Endothelial cell of umbilical vein (primary cell): ENCODE measurements around the gene CD46. TPM values are rescaled to one million over a fixed set of nuclear protein-coding genes. Genes with fewer than 3 reads are reported as not detected.

Source experiments
- BruUV-seq: library from RNA; stranded (reverse); fragments of 400-500 nt; replicated peaks from 2 replicates; lab custom pipeline; 2021; lab: Mats Ljungman, UMichigan
- CTCF ChIA-PET: fragments of 300-600, 350-600 bp; sonication (Branson Sonifier 250); formaldehyde crosslinking; loops from one replicate; lab custom pipeline; 2021; ENCODE audit warnings: antibody characterized with exemption, inconsistent platforms; lab: Charles Lee
- POLR2A ChIA-PET: fragments of 300-600, 350-600 bp; sonication (Branson Sonifier 250); formaldehyde crosslinking; loops from one replicate; lab custom pipeline; 2021; ENCODE audit warnings: antibody characterized with exemption, inconsistent platforms; lab: Charles Lee
- DNase-seq: peaks from one replicate; pipeline ENCODE4 v3.0.0-alpha.2; 2011; ENCODE audit warnings: low read depth, low spot score
- FAIRE-seq: peaks from 2 replicates; lab custom pipeline; 2011; peaks lifted over from hg19 to GRCh38; lab: Jason Lieb, UNC
- H2AFZ ChIP-seq: 2 replicates; pipeline ENCODE4 v1.6.0; 2012; ENCODE audit warnings: low read depth, low read length, control low read depth, inconsistent platforms
- H3K27ac ChIP-seq: 2 replicates; pipeline ENCODE4 v1.5.1; 2011; ENCODE audit warnings: low read depth, mild to moderate bottlenecking, control low read depth, low read length, moderate library complexity; ENCODE audit not compliant: insufficient read depth
- H3K27me3 ChIP-seq, 2 experiments: 2 replicates each; pipeline versions ENCODE4 v1.6.0 to v1.6.1; 2011; ENCODE audit warnings: low read length in 2 of 2, mixed read lengths in 1 of 2; ENCODE audit not compliant: control insufficient read depth in 2 of 2, insufficient read depth in 2 of 2
- H3K36me3 ChIP-seq, 2 experiments: 2 replicates in 1 of 2; 3 replicates in 1 of 2; pipeline ENCODE4 v1.5.1; 2011; ENCODE audit warnings: low read length in 2 of 2, mild to moderate bottlenecking in 1 of 2, moderate library complexity in 1 of 2; ENCODE audit not compliant: control insufficient read depth in 2 of 2, insufficient read depth in 2 of 2; ENCODE audit errors: extremely low read depth in 1 of 2
- H3K4me1 ChIP-seq: 3 replicates; pipeline ENCODE4 v1.5.1; 2011; ENCODE audit warnings: mild to moderate bottlenecking, low read length; ENCODE audit not compliant: control insufficient read depth, insufficient read depth; ENCODE audit errors: extremely low read depth
- H3K4me2 ChIP-seq: 2 replicates; pipeline ENCODE4 v1.6.1; 2011; ENCODE audit warnings: low read length, control low read depth, mixed read lengths; ENCODE audit not compliant: insufficient read depth
- H3K4me3 ChIP-seq, 3 experiments: fragments of 200-600 bp in 1 of 3; sonication (generic), shearing (Covaris generic) in 1 of 3; replicated peaks in 1 of 3; 2 replicates each; pipeline ENCODE4 v1.5.1; 2011 to 2016; ENCODE audit warnings: control low read depth in 3 of 3, low read length in 3 of 3, mild to moderate bottlenecking in 2 of 3, inconsistent platforms in 1 of 3, low read depth in 1 of 3, moderate library complexity in 1 of 3; ENCODE audit not compliant: insufficient read depth in 1 of 3
- H3K79me2 ChIP-seq: 2 replicates; pipeline ENCODE4 v1.6.0; 2012; ENCODE audit warnings: low read length, inconsistent platforms; ENCODE audit not compliant: control insufficient read depth, insufficient read depth
- H3K9ac ChIP-seq: replicated peaks from 2 replicates; pipeline ENCODE3; 2011; ENCODE audit warnings: low read length, control low read depth; ENCODE audit not compliant: insufficient read depth; ENCODE audit errors: extremely low read depth
- H3K9me1 ChIP-seq: replicated peaks from 3 replicates; pipeline ENCODE4 v1.6.0; 2011; ENCODE audit warnings: mild to moderate bottlenecking, low read length; ENCODE audit not compliant: control insufficient read depth, insufficient read depth; ENCODE audit errors: extremely low read depth
- H3K9me3 ChIP-seq: replicated peaks from 2 replicates; pipeline ENCODE4 v1.5.1; 2012; ENCODE audit warnings: low read length, inconsistent platforms; ENCODE audit not compliant: control insufficient read depth, insufficient read depth
- H4K20me1 ChIP-seq: replicated peaks from 2 replicates; pipeline ENCODE3; 2011; ENCODE audit warnings: mild to moderate bottlenecking, low read length; ENCODE audit not compliant: control insufficient read depth, insufficient read depth; ENCODE audit errors: extremely low read depth
- EZH2 ChIP-seq: IDR thresholded peaks from 2 replicates; pipeline ENCODE4 v1.6.1; 2012; ENCODE audit warnings: borderline replicate concordance, low read depth, mild to moderate bottlenecking, moderate library complexity, low read length, inconsistent platforms; ENCODE audit not compliant: severe bottlenecking
- FOS ChIP-seq: IDR thresholded peaks from 2 replicates; pipeline ENCODE4 v1.6.1; 2011; ENCODE audit warnings: mild to moderate bottlenecking, low read length, moderate library complexity, borderline replicate concordance; ENCODE audit not compliant: insufficient read depth
- GATA2 ChIP-seq: IDR thresholded peaks from 2 replicates; pipeline ENCODE4 v1.7.0; 2011; ENCODE audit warnings: low read depth, mild to moderate bottlenecking, moderate library complexity, mixed read lengths, low read length; ENCODE audit not compliant: insufficient read length, insufficient read depth
- JUN ChIP-seq: IDR thresholded peaks from 2 replicates; pipeline ENCODE4 v1.6.1; 2011; ENCODE audit warnings: borderline replicate concordance, low read depth; ENCODE audit not compliant: insufficient read length, insufficient read depth
- MAX ChIP-seq: IDR thresholded peaks from 2 replicates; pipeline ENCODE4 v1.6.1; 2011; ENCODE audit not compliant: insufficient read depth, insufficient read length
- MYC ChIP-seq: IDR thresholded peaks from one replicate; pipeline ENCODE4 v1.6.1; 2011; ENCODE audit warnings: mild to moderate bottlenecking, low read depth, low read length
- POLR2A ChIP-seq: IDR thresholded peaks from 2 replicates; pipeline ENCODE4 v1.6.1; 2012; ENCODE audit warnings: low read depth, mild to moderate bottlenecking, control low read depth, low read length
- POLR2AphosphoS5 ChIP-seq: IDR thresholded peaks from 2 replicates; pipeline ENCODE4 v1.6.1; 2012; ENCODE audit warnings: low read depth, mild to moderate bottlenecking, control low read depth, low read length, moderate library complexity; ENCODE audit not compliant: insufficient read depth
- dilution Hi-C: fragments of 300-500 bp; cut with MboI; formaldehyde crosslinking; loops from one replicate; pipeline ENCODE4 v1.15.0; 2019; ENCODE audit warnings: low sequenced_read_pairs; ENCODE audit not compliant: extremely low pct_ligation_motif_present
- intact Hi-C: fragments of 100-400 bp; cut with micrococcal nuclease; formaldehyde crosslinking; loops from one replicate; pipeline ENCODE4 v1.10.0; 2022
- polyA plus RNA-seq, 4 experiments: library from polyadenylated mRNA; depleted of rRNA in 3 of 4; stranded (reverse) in 3 of 4; unstranded in 1 of 4; fragments of >200 nt; gene quantifications; 2 replicates each; pipeline versions ENCODE4 v1.2.1 to v1.2.3, GENCODE V29; 2011 to 2012; ENCODE audit warnings: missing spikeins in 1 of 4
- total RNA-seq: library from RNA; stranded (reverse); gene quantifications from 2 replicates; pipeline ENCODE4 v1.2.3, GENCODE V29; 2021
- TF ChIP-seq, protein P1 (sequence below), 2 donors: IDR thresholded peaks; 1 replicate in 1 of 2; 2 replicates in 1 of 2; pipeline ENCODE4 v1.5.1; 2011; ENCODE audit warnings: low read length in 2 of 2, mild to moderate bottlenecking in 2 of 2, moderate library complexity in 2 of 2, control low read depth in 1 of 2, inconsistent platforms in 1 of 2, low read depth in 1 of 2; ENCODE audit not compliant: insufficient read depth in 1 of 2; ENCODE audit errors: extremely low read depth in 1 of 2

Gene CD46
- total and polyA plus RNA-seq, 2 donors (not counting 3 experiments of a cell fraction or from before 2014, with no cell fraction given), result 134 to 256 TPM

GRCh38 chr1:207713529-207713928, 38.3 kb upstream of the CD46 start:
- Histone ChIP-seq H3K79me2 (no peaks in the 10 kb centered on the region), H3K4me2 (no peak overlapping the region), H2AFZ (no peak overlapping the region), H3K9me1 (no peaks in the 10 kb centered on the region), H3K36me3 (no peaks in the 10 kb centered on the region), H3K4me3 (no peak overlapping the region), H3K9ac (no peak overlapping the region), H3K4me1 (no peaks in the 10 kb centered on the region), H3K9me3 (no peaks in the 10 kb centered on the region), H3K27ac (no peak overlapping the region), H3K27me3 (peaks cover 0 to 2% of the 10 kb centered on the region in 2 experiments), H4K20me1 (no peaks in the 10 kb centered on the region)
- dilution Hi-C loops, result no loop called here
- FAIRE-seq (no peak), DNase-seq (no peak)
- POLR2A ChIA-PET, result no interaction called here
- CTCF ChIA-PET, result interaction anchor here (2.9 kb wide), 1 partner anchor 84 kb away, joined by 18 read pairs; no protein-coding TSS in a partner anchor
- intact Hi-C loops, result no loop called here
- no TSS peak for BruUV-seq
- no peak for TF ChIP-seq JUN
- no peak for TF ChIP-seq FOS
- no peak for TF ChIP-seq MAX
- TF ChIP-seq, protein P1, sequence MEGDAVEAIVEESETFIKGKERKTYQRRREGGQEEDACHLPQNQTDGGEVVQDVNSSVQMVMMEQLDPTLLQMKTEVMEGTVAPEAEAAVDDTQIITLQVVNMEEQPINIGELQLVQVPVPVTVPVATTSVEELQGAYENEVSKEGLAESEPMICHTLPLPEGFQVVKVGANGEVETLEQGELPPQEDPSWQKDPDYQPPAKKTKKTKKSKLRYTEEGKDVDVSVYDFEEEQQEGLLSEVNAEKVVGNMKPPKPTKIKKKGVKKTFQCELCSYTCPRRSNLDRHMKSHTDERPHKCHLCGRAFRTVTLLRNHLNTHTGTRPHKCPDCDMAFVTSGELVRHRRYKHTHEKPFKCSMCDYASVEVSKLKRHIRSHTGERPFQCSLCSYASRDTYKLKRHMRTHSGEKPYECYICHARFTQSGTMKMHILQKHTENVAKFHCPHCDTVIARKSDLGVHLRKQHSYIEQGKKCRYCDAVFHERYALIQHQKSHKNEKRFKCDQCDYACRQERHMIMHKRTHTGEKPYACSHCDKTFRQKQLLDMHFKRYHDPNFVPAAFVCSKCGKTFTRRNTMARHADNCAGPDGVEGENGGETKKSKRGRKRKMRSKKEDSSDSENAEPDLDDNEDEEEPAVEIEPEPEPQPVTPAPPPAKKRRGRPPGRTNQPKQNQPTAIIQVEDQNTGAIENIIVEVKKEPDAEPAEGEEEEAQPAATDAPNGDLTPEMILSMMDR (IDR thresholded peaks at IDR 0.05; ENCODE audit: extremely low read depth in 1 of 2, insufficient read depth in 1 of 2, low read depth in 1 of 2, low read length in 2 of 2), result no peak
- TF ChIP-seq GATA2, result no peak
- no peak for TF ChIP-seq EZH2
- TF ChIP-seq MYC, result no peak
- no peak for TF ChIP-seq POLR2AphosphoS5
- TF ChIP-seq POLR2A, result no peak
